Mesothelial cell of epicardium (in vitro differentiated cells): Measurements from ENCODE around the gene DNAJA3. TPM values are rescaled to one million over a fixed set of nuclear protein-coding genes. Genes with fewer than 3 reads are reported as not detected.

Experiments
- DNase-seq, 2 experiments: peaks; one replicate each; pipeline ENCODE4 v3.0.0; 2021; ENCODE audit warnings: low spot score in 2 of 2; ENCODE audit not compliant: unreplicated experiment in 2 of 2
- H3K27ac Mint-ChIP-seq: 2 replicates; pipeline ENCODE4 v1.8.0; 2021; ENCODE audit warnings: mixed read lengths
- H3K27me3 Mint-ChIP-seq: 2 replicates; pipeline ENCODE4 v1.8.0; 2021; ENCODE audit warnings: low read depth, mixed read lengths
- H3K36me3 Mint-ChIP-seq: 2 replicates; pipeline ENCODE4 v1.8.0; 2021; ENCODE audit warnings: mixed read lengths
- H3K4me1 Mint-ChIP-seq: 2 replicates; pipeline ENCODE4 v1.8.0; 2021; ENCODE audit warnings: mixed read lengths
- H3K4me3 Mint-ChIP-seq: 2 replicates; pipeline ENCODE4 v1.8.0; 2021; ENCODE audit warnings: mild to moderate bottlenecking, moderate library complexity, mixed read lengths
- H3K9me3 Mint-ChIP-seq: 2 replicates; pipeline ENCODE4 v1.8.0; 2021; ENCODE audit warnings: mixed read lengths
- total RNA-seq: library from RNA; stranded (reverse); gene quantifications from 3 replicates; pipeline ENCODE4 v1.2.1, GENCODE V29; 2021
- TF ChIP-seq, protein P1 (sequence below): fragments of 200-600 bp; sonication (generic); IDR thresholded peaks from one replicate; pipeline ENCODE4 v1.5.0; 2021; ENCODE audit warnings: antibody characterized with exemption; ENCODE audit not compliant: unreplicated experiment

DNAJA3 gene
- total RNA-seq, 1 donor from 2014 or later = 35.3 TPM

DNA sequence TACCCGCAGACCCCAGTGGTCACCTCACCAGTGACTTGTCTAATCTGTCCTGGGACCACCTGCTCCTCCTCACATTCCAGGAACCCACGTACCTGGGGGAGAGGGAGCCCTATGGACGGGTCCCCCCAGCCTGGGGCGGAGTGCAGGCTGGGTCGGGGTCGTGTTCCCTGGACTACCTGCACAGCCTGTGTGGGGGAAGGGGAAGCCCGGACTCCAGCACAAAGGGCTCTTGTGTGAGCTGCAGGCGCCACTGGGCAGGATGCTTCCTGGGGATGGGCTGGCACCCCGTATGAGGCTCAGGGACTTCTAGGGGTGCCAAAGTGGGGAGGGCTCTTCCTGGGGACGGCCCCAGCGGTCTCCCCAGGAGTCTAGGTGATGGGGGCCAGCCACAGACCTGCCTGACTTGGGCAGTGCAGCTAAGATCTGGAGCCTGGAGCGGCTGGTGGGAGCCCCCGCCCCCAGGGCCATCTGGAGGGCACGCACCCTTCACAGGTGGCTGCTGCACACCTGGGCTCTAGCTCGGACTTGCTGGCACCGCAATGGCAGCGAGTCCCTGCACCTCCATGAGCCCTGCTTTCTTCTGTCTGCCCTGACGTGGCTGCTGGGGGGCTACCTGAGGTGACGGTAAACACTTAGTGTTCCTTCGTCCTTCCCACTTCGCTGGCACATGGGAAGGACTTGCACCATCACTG, 46.5 kb upstream of the DNAJA3 start:
- TF ChIP-seq, protein P1, sequence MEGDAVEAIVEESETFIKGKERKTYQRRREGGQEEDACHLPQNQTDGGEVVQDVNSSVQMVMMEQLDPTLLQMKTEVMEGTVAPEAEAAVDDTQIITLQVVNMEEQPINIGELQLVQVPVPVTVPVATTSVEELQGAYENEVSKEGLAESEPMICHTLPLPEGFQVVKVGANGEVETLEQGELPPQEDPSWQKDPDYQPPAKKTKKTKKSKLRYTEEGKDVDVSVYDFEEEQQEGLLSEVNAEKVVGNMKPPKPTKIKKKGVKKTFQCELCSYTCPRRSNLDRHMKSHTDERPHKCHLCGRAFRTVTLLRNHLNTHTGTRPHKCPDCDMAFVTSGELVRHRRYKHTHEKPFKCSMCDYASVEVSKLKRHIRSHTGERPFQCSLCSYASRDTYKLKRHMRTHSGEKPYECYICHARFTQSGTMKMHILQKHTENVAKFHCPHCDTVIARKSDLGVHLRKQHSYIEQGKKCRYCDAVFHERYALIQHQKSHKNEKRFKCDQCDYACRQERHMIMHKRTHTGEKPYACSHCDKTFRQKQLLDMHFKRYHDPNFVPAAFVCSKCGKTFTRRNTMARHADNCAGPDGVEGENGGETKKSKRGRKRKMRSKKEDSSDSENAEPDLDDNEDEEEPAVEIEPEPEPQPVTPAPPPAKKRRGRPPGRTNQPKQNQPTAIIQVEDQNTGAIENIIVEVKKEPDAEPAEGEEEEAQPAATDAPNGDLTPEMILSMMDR = no peak
- Mint-ChIP-seq H3K4me1 (peaks cover 30% of the 10 kb centered on the region), H3K4me3 (no peak overlapping the region), H3K27ac (no peak overlapping the region), H3K9me3 (no peaks in the 10 kb centered on the region), H3K36me3 (peaks cover 2% of the 10 kb centered on the region), H3K27me3 (no peaks in the 10 kb centered on the region)
- DNase-seq = no peak

DNA sequence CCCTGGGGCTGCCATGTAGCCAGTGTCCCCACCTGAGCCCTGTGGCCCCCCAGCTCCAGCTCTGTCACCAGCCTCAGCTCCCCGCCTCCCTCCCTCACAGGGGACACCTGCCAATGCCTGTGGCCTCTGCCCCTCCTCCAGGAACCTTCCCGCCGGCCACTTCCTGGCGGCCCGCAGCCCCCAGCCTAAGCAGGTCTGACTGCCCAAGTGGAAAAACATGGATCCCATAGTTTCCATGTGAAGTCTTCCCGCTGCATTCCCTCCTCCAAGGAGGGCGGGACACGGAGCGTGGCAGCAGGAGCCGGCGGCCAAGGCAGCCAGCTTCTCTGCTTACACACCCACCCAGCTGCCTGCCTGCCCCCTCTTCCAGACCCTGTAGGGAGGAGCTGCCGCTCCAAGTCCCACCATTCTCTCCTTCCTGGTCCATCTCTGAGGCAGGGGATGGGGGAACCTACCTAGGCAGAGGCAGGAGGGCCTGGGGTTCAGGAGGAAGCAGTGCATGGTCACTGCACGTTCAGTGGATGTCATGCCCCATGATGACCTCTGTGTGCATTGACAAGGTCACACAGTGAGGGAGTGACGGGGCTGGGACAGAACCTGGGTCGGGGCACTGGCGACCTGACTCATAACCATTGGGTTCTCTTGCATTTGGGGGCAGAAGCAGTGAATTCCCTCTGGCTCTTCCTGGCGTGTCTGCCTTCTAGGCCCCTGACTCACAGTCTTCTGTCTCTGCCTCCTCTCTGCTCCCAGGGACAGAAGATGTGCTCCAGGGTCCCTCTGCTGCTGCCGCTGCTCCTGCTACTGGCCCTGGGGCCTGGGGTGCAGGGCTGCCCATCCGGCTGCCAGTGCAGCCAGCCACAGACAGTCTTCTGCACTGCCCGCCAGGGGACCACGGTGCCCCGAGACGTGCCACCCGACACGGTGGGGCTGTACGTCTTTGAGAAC, 45.3 kb upstream of the DNAJA3 start:
- H3K9me3 Mint-ChIP-seq = no peaks in the 10 kb centered on the region
- TF ChIP-seq, protein P1 = no peak
- H3K4me1 Mint-ChIP-seq = peaks cover 26% of the 10 kb centered on the region
- no peak overlapping the region for H3K4me3 Mint-ChIP-seq
- peak overlapping the region; percentile 16 for H3K27ac Mint-ChIP-seq
- no peaks in the 10 kb centered on the region for H3K27me3 Mint-ChIP-seq
- peaks cover 2% of the 10 kb centered on the region for H3K36me3 Mint-ChIP-seq
- no peak for DNase-seq

DNA sequence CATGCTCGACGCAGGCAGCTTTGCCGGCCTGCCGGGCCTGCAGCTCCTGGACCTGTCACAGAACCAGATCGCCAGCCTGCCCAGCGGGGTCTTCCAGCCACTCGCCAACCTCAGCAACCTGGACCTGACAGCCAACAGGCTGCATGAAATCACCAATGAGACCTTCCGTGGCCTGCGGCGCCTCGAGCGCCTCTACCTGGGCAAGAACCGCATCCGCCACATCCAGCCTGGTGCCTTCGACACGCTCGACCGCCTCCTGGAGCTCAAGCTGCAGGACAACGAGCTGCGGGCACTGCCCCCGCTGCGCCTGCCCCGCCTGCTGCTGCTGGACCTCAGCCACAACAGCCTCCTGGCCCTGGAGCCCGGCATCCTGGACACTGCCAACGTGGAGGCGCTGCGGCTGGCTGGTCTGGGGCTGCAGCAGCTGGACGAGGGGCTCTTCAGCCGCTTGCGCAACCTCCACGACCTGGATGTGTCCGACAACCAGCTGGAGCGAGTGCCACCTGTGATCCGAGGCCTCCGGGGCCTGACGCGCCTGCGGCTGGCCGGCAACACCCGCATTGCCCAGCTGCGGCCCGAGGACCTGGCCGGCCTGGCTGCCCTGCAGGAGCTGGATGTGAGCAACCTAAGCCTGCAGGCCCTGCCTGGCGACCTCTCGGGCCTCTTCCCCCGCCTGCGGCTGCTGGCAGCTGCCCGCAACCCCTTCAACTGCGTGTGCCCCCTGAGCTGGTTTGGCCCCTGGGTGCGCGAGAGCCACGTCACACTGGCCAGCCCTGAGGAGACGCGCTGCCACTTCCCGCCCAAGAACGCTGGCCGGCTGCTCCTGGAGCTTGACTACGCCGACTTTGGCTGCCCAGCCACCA, 44.4 kb upstream of the DNAJA3 start:
- H3K4me3 Mint-ChIP-seq = no peak overlapping the region
- no peaks in the 10 kb centered on the region for H3K9me3 Mint-ChIP-seq
- H3K27me3 Mint-ChIP-seq = no peaks in the 10 kb centered on the region
- peaks cover 2% of the 10 kb centered on the region for H3K36me3 Mint-ChIP-seq
- TF ChIP-seq, protein P1 = no peak
- DNase-seq = no peak
- no peak overlapping the region for H3K27ac Mint-ChIP-seq
- peaks cover 26% of the 10 kb centered on the region for H3K4me1 Mint-ChIP-seq

DNA sequence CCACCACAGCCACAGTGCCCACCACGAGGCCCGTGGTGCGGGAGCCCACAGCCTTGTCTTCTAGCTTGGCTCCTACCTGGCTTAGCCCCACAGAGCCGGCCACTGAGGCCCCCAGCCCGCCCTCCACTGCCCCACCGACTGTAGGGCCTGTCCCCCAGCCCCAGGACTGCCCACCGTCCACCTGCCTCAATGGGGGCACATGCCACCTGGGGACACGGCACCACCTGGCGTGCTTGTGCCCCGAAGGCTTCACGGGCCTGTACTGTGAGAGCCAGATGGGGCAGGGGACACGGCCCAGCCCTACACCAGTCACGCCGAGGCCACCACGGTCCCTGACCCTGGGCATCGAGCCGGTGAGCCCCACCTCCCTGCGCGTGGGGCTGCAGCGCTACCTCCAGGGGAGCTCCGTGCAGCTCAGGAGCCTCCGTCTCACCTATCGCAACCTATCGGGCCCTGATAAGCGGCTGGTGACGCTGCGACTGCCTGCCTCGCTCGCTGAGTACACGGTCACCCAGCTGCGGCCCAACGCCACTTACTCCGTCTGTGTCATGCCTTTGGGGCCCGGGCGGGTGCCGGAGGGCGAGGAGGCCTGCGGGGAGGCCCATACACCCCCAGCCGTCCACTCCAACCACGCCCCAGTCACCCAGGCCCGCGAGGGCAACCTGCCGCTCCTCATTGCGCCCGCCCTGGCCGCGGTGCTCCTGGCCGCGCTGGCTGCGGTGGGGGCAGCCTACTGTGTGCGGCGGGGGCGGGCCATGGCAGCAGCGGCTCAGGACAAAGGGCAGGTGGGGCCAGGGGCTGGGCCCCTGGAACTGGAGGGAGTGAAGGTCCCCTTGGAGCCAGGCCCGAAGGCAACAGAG, 43.5 kb upstream of the DNAJA3 start:
- Mint-ChIP-seq H3K27ac (no peak overlapping the region), H3K4me3 (no peak overlapping the region)

More for the DNA sequence above, 43.5 kb upstream of the DNAJA3 start:
- H3K4me1 Mint-ChIP-seq = peaks cover 29% of the 10 kb centered on the region
- TF ChIP-seq, protein P1 = no peak
- peaks cover 2% of the 10 kb centered on the region for H3K36me3 Mint-ChIP-seq
- H3K9me3 Mint-ChIP-seq = no peaks in the 10 kb centered on the region
- no peak for DNase-seq
- H3K27me3 Mint-ChIP-seq = no peaks in the 10 kb centered on the region
